SK-N-SH (cell line): ENCODE measurements around the gene CCSER1.

Source experiments
- CTCF ChIP-seq: fragments of 200-600 bp; sonication (generic); IDR thresholded peaks from 2 replicates; pipeline ENCODE4 v1.6.1; 2017; ENCODE audit warnings: antibody characterized with exemption, mild to moderate bottlenecking, moderate library complexity
- EP300 ChIP-seq, 2 experiments: IDR thresholded peaks; 2 replicates each; pipeline versions ENCODE4 v1.4.0 to v1.6.1; 2012; ENCODE audit warnings: borderline replicate concordance in 1 of 2, low read depth in 1 of 2, low read length in 1 of 2
- FOSL2 ChIP-seq: IDR thresholded peaks from 2 replicates; pipeline ENCODE4 v1.4.0; 2012; ENCODE audit warnings: low read depth, mild to moderate bottlenecking, moderate library complexity, borderline replicate concordance
- RAD21 ChIP-seq: IDR thresholded peaks from 2 replicates; pipeline ENCODE4 v1.6.1; 2012; ENCODE audit warnings: mild to moderate bottlenecking, low read length
- RXRA ChIP-seq: IDR thresholded peaks from 2 replicates; pipeline ENCODE4 v1.4.0; 2012; ENCODE audit warnings: low read depth, mild to moderate bottlenecking, borderline replicate concordance
- SMC3 ChIP-seq: IDR thresholded peaks from 2 replicates; pipeline ENCODE4 v1.6.1; 2012; ENCODE audit warnings: low read depth, low read length, improper control_type of control experiment
- TAF1 ChIP-seq: IDR thresholded peaks from 2 replicates; pipeline ENCODE4 v1.6.1; 2012; ENCODE audit warnings: low read depth, mild to moderate bottlenecking, low read length, moderate library complexity, borderline replicate concordance
- USF1 ChIP-seq: IDR thresholded peaks from 2 replicates; pipeline ENCODE4 v1.4.0; 2012; ENCODE audit warnings: low read depth, borderline replicate concordance
- YY1 ChIP-seq: IDR thresholded peaks from 2 replicates; pipeline ENCODE4 v1.4.0; 2012; ENCODE audit warnings: low read depth, mild to moderate bottlenecking

GRCh38 chr4:90080116-90080515 lies 47.1 kb upstream of the CCSER1 start:
- no peak for TF ChIP-seq CTCF
- TF ChIP-seq YY1: no peak
- no peak for TF ChIP-seq TAF1
- TF ChIP-seq RAD21: no peak
- peak in 1 of 2 experiments; percentile 92; a peak in 2 of 4 replicates for TF ChIP-seq EP300 (IDR thresholded peaks at IDR 0.05; ENCODE audit: borderline replicate concordance in 1 of 2, low read depth in 1 of 2, low read length in 1 of 2)
- TF ChIP-seq FOSL2: no peak
- no peak for TF ChIP-seq SMC3
- no peak for TF ChIP-seq USF1
- TF ChIP-seq RXRA: no peak
